Measurements from ENCODE around the gene DBN1. TPM values are rescaled to one million over a fixed set of nuclear protein-coding genes. Genes with fewer than 3 reads are reported as not detected.
A peak's percentile ranks its signal among the peaks of the same experiment; 100 is the strongest.

DBN1 gene
- polyA plus RNA-seq, 4 donors, result 1.6 to 32.0 (median 14.2) TPM

DNA sequence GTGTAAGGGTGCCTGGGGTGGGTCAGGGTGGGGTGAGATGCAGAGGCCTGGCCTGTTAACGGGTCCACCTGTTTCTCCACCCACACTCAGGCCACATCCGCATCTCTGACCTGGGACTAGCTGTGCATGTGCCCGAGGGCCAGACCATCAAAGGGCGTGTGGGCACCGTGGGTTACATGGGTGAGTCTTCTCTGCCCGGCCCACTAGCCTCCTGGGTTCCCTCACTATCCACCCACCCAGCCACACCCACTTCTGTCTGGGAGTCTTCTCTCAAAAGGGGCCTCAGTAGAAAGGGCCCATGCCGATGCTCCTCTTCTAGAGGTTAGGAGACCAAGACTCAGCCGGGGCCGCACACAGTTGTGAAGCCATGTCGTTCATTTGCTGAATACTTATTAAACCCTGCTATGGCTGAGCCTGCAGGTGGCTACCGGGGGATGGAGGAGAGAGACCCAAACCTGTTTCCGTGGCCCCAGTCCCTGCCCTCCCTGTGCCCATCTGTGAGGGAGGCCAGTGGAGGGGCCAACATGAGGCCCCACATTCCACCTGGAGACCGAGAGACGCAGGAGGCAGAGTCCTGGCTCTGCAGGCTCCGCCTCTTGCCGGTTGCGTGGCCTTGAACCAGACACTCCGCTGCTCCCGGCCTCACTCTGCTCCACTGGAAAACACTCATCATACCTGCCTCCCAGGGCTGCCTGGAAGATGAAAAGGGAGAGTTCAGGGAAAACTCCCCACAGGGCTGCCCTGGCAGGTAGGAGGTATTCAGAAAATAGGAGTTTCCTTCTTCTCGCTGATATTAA is 38.3 kb downstream of the DBN1 start:
- no peak overlapping the region for H3K4me3 ChIP-seq (ENCODE audit: low read depth in 1 of 3, low read length in 3 of 3)
- H3K27me3 ChIP-seq (ENCODE audit: control insufficient read depth in 3 of 3, insufficient read depth in 3 of 3, low read length in 3 of 3), result no peaks in the 10 kb centered on the region
- WGBS, 3 donors, result 90 to 92% (median 91%) methylated on average over 19 to 20 of the region's 20 CpGs
- no peak for FAIRE-seq
- DNase-seq, result no peak
- no peak overlapping the region for H3K27ac ChIP-seq (ENCODE audit: low read depth in 1 of 3, low read length in 2 of 3)
- H3K36me3 ChIP-seq (ENCODE audit: control insufficient read depth in 3 of 3, insufficient read depth in 2 of 3, low read depth in 1 of 3, low read length in 3 of 3), result peaks cover 13 to 85% (median 19%) of the 10 kb centered on the region in 3 donors
- H3K4me1 ChIP-seq (ENCODE audit: control insufficient read depth in 3 of 3, insufficient read depth in 2 of 3, low read depth in 1 of 3, low read length in 2 of 3), result no peaks in the 10 kb centered on the region
- no peaks in the 10 kb centered on the region for H3K9me3 ChIP-seq (ENCODE audit: control insufficient read depth in 2 of 2, insufficient read depth in 1 of 2, low read depth in 1 of 2, low read length in 1 of 2)

DNA sequence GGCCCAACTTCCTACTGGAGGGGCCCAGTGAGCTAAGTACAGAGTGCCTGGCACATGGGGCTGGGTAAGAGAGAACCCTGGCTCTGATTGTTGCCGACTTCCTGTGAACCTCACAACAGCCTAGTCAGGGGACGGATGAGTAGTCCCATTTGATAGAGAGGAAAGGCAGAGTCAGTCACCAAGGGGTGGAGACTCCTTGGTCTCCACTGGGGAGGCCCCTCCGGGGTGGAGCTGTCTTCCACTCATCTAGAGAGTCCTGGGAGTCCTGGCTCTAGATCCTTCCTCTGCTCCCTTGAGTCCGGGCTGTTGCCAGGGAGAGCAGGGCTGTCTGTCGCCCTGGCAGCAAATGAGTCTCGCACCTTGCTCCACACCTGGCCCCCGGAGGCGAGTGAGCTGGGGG is 39.0 kb downstream of the DBN1 start:
- Histone ChIP-seq H3K36me3 (ENCODE audit: control insufficient read depth in 3 of 3, insufficient read depth in 2 of 3, low read depth in 1 of 3, low read length in 3 of 3) (peaks cover 13 to 91% (median 19%) of the 10 kb centered on the region in 3 donors), H3K4me3 (ENCODE audit: low read depth in 1 of 3, low read length in 3 of 3) (no peak overlapping the region), H3K9me3 (ENCODE audit: control insufficient read depth in 2 of 2, insufficient read depth in 1 of 2, low read depth in 1 of 2, low read length in 1 of 2) (no peaks in the 10 kb centered on the region), H3K27ac (ENCODE audit: low read depth in 1 of 3, low read length in 2 of 3) (no peak overlapping the region), H3K27me3 (ENCODE audit: control insufficient read depth in 3 of 3, insufficient read depth in 3 of 3, low read length in 3 of 3) (no peaks in the 10 kb centered on the region), H3K4me1 (ENCODE audit: control insufficient read depth in 3 of 3, insufficient read depth in 2 of 3, low read depth in 1 of 3, low read length in 2 of 3) (no peaks in the 10 kb centered on the region)
- no peak for FAIRE-seq
- 79 to 89% (median 86%) methylated on average over 8 of the region's 8 CpGs for WGBS, 3 donors
- DNase-seq, result no peak

DNA sequence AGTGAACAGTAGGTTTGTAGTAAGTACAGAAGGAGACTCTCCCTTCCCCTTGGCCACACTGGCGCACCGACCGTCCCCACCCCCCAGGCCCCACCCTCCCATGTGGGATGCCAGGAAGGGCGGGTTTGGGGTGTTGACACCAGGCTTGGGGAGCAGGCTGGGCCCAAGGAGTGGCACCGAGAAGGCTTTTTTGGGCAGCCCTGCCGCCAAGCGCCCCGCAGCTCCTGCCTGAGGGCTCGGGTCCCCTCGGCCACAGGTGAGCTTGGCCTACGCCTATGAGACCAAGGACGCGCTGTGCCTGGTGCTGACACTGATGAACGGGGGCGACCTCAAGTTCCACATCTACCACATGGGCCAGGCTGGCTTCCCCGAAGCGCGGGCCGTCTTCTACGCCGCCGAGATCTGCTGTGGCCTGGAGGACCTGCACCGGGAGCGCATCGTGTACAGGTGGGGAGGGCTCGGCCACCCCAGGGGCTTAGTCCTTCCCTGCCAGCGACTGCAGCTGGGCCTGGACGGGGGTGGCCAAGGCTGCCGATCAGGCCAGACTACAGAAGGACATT is 39.7 kb downstream of the DBN1 start:
- Histone ChIP-seq H3K27me3 (ENCODE audit: control insufficient read depth in 3 of 3, insufficient read depth in 3 of 3, low read length in 3 of 3) (no peaks in the 10 kb centered on the region), H3K4me3 (ENCODE audit: low read depth in 1 of 3, low read length in 3 of 3) (no peak overlapping the region), H3K9me3 (ENCODE audit: control insufficient read depth in 2 of 2, insufficient read depth in 1 of 2, low read depth in 1 of 2, low read length in 1 of 2) (no peaks in the 10 kb centered on the region), H3K4me1 (ENCODE audit: control insufficient read depth in 3 of 3, insufficient read depth in 2 of 3, low read depth in 1 of 3, low read length in 2 of 3) (peaks cover 0 to 3% (median 0%) of the 10 kb centered on the region in 3 donors), H3K27ac (ENCODE audit: low read depth in 1 of 3, low read length in 2 of 3) (no peak overlapping the region), H3K36me3 (ENCODE audit: control insufficient read depth in 3 of 3, insufficient read depth in 2 of 3, low read depth in 1 of 3, low read length in 3 of 3) (peaks cover 13 to 91% (median 17%) of the 10 kb centered on the region in 3 donors)
- DNase-seq, result no peak
- whole genome bisulfite sequencing, 3 donors, result 92 to 96% (median 93%) methylated on average over 25 to 29 of the region's 29 CpGs
- FAIRE-seq, result no peak

DNA sequence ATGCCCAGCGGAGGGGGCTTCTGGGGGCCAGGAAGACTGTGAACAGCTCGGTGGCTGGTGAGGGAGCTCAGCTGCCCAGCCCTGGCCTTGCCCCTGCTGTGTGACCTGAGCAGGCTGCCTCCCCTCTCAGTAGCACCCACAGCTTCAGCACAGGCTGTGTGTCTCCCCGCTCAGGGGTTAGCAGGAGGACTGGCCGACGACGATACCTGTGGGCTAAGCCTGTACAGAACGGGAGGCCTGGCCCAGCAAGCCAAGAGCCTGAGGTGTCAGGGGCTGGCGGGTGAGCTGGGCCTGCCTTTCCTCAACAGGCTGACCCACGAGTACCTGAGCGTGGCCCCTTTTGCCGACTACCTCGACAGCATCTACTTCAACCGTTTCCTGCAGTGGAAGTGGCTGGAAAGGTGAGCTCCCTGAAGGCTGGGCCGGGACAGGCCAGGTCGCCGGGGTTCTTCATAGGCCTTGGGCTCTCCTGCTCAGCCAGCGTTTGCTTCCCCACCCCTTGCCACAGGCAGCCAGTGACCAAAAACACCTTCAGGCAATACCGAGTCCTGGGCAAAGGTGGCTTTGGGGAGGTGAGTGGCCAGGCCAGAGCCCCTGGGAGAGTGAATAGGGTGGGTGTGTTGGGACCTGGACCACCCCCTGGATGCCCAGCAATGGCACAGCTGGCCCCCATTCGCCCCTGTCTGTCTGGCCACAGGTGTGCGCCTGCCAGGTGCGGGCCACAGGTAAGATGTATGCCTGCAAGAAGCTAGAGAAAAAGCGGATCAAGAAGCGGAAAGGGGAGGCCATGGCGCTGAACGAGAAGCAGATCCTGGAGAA is 40.4 kb downstream of the DBN1 start:
- no peak for DNase-seq
- WGBS, 3 donors, result 93 to 97% (median 95%) methylated on average over 25 of the region's 25 CpGs
- Histone ChIP-seq H3K36me3 (ENCODE audit: control insufficient read depth in 3 of 3, insufficient read depth in 2 of 3, low read depth in 1 of 3, low read length in 3 of 3) (peaks cover 11 to 86% (median 13%) of the 10 kb centered on the region in 3 donors), H3K27ac (ENCODE audit: low read depth in 1 of 3, low read length in 2 of 3) (no peak overlapping the region), H3K4me1 (ENCODE audit: control insufficient read depth in 3 of 3, insufficient read depth in 2 of 3, low read depth in 1 of 3, low read length in 2 of 3) (peaks cover 0 to 7% (median 4%) of the 10 kb centered on the region in 3 donors), H3K4me3 (ENCODE audit: low read depth in 1 of 3, low read length in 3 of 3) (no peak overlapping the region), H3K27me3 (ENCODE audit: control insufficient read depth in 3 of 3, insufficient read depth in 3 of 3, low read length in 3 of 3) (no peaks in the 10 kb centered on the region), H3K9me3 (ENCODE audit: control insufficient read depth in 2 of 2, insufficient read depth in 1 of 2, low read depth in 1 of 2, low read length in 1 of 2) (no peaks in the 10 kb centered on the region)
- FAIRE-seq, result no peak

DNA sequence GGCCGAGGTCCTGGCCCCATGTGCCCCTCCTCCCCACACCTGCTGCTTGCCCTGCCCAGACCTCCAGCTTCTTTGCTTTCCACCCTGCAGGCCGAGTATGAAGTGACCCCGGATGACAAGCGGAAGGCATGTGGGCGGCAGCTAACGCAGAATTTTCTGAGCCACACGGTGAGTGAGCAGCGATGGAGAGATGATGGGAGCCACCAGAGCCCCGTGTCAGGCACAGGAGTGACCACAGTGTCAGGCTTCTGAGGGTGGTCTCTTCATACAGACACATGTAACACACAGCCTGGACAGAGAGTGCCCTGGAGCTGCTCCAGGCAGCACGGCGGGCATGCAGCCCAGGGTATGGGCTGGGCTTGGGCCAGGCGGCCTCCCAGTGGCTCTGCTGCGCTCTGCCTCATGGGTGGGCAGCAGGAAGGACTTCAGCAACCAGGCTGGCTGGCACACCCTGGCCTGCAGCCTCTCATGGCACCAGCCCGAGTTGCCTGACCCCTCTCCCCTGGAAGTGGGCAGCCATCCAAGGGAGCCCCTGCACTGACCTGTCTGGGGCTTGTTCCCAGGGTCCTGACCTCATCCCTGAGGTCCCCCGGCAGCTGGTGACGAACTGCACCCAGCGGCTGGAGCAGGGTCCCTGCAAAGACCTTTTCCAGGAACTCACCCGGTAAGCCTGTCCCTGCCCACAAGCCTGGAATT is 41.1 kb downstream of the DBN1 start:
- no peaks in the 10 kb centered on the region for H3K9me3 ChIP-seq (ENCODE audit: control insufficient read depth in 2 of 2, insufficient read depth in 1 of 2, low read depth in 1 of 2, low read length in 1 of 2)
- no peak overlapping the region for H3K4me3 ChIP-seq (ENCODE audit: low read depth in 1 of 3, low read length in 3 of 3)
- WGBS, 3 donors, result 75 to 84% (median 82%) methylated on average over 18 of the region's 18 CpGs
- no peak for DNase-seq
- no peaks in the 10 kb centered on the region for H3K27me3 ChIP-seq (ENCODE audit: control insufficient read depth in 3 of 3, insufficient read depth in 3 of 3, low read length in 3 of 3)
- peaks cover 11 to 81% (median 13%) of the 10 kb centered on the region in 3 donors for H3K36me3 ChIP-seq (ENCODE audit: control insufficient read depth in 3 of 3, insufficient read depth in 2 of 3, low read depth in 1 of 3, low read length in 3 of 3)
- peaks cover 0 to 13% (median 12%) of the 10 kb centered on the region in 3 donors for H3K4me1 ChIP-seq (ENCODE audit: control insufficient read depth in 3 of 3, insufficient read depth in 2 of 3, low read depth in 1 of 3, low read length in 2 of 3)
- no peak for FAIRE-seq
- H3K27ac ChIP-seq (ENCODE audit: low read depth in 1 of 3, low read length in 2 of 3), result peak overlapping the region in 2 of 3 donors; percentile 16 to 34

DNA sequence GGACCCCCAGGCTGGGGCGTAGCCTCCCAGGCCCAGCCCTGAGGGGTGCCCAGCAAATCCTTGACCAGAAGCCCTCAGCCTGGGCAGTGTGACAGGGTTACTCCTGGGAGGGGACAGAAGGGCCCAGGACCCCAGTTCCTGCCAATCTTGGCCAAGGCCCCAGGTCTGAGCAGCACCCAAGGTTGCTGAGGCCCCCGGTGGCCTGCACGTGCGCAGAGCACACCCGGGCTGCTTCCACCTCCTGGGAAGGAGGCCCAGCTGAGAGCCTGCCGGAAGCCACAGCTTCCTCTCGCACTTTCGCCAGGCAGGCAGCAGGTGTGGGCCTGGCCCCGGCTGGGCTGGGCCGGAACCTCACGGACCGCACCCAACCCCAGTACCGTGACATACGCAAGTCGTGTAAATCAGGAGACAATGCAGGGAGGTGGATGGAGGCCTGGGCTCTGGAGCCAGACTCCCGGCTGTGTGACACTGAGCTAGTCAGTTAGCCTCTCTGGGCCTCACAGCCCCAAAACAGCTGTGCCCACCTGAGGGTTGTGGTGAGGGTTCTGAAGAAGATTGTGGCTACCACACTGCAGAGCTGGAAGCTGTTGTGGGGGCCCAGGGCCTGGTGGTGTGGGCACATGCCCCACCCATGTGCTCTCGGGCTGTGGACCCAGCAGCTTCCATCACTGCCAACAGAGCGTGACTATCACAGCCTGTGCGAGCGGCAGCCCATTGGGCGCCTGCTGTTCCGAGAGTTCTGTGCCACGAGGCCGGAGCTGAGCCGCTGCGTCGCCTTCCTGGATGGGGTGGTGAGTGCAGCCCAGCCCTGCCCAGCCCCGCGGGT is 41.9 kb downstream of the DBN1 start:
- H3K4me1 ChIP-seq (ENCODE audit: control insufficient read depth in 3 of 3, insufficient read depth in 2 of 3, low read depth in 1 of 3, low read length in 2 of 3), result peaks cover 0 to 17% (median 13%) of the 10 kb centered on the region in 3 donors
- DNase-seq, result peak in 1 of 2 donors; percentile 49
- no peaks in the 10 kb centered on the region for H3K9me3 ChIP-seq (ENCODE audit: control insufficient read depth in 2 of 2, insufficient read depth in 1 of 2, low read depth in 1 of 2, low read length in 1 of 2)
- WGBS, 3 donors, result 63 to 77% (median 71%) methylated on average over 29 of the region's 29 CpGs
- no peak overlapping the region for H3K4me3 ChIP-seq (ENCODE audit: low read depth in 1 of 3, low read length in 3 of 3)
- no peaks in the 10 kb centered on the region for H3K27me3 ChIP-seq (ENCODE audit: control insufficient read depth in 3 of 3, insufficient read depth in 3 of 3, low read length in 3 of 3)
- FAIRE-seq, result no peak
- peaks cover 11 to 75% (median 11%) of the 10 kb centered on the region in 3 donors for H3K36me3 ChIP-seq (ENCODE audit: control insufficient read depth in 3 of 3, insufficient read depth in 2 of 3, low read depth in 1 of 3, low read length in 3 of 3)
- peak overlapping the region in 2 of 3 donors; percentile 34 to 65 for H3K27ac ChIP-seq (ENCODE audit: low read depth in 1 of 3, low read length in 2 of 3)

DNA sequence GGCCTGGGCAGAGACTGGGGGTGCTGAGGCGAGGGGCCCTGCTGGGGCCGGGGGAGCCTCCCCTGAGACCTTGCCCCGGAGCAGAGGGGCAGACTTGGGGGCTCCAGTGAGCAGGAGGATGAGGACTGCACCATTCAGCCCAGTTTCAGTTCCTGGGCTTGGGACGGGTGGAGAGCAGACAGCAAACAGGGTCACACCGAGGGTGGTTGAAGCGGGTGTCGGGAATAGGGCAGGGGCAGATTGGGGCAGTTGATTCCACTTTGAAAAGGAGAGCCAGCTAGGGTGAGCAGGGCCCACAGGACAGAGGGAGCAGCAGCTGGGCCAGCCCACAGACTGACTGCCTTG is 42.5 kb downstream of the DBN1 start:
- Histone ChIP-seq H3K4me3 (ENCODE audit: low read depth in 1 of 3, low read length in 3 of 3) (no peak overlapping the region), H3K4me1 (ENCODE audit: control insufficient read depth in 3 of 3, insufficient read depth in 2 of 3, low read depth in 1 of 3, low read length in 2 of 3) (peaks cover 0 to 17% (median 13%) of the 10 kb centered on the region in 3 donors), H3K9me3 (ENCODE audit: control insufficient read depth in 2 of 2, insufficient read depth in 1 of 2, low read depth in 1 of 2, low read length in 1 of 2) (no peaks in the 10 kb centered on the region), H3K27ac (ENCODE audit: low read depth in 1 of 3, low read length in 2 of 3) (peak overlapping the region in 2 of 3 donors; percentile 27 to 65), H3K27me3 (ENCODE audit: control insufficient read depth in 3 of 3, insufficient read depth in 3 of 3, low read length in 3 of 3) (no peaks in the 10 kb centered on the region), H3K36me3 (ENCODE audit: control insufficient read depth in 3 of 3, insufficient read depth in 2 of 3, low read depth in 1 of 3, low read length in 3 of 3) (peaks cover 9 to 69% (median 11%) of the 10 kb centered on the region in 3 donors)
- WGBS, 3 donors, result 69 to 90% (median 80%) methylated on average over 7 of the region's 7 CpGs
- no peak for DNase-seq
- FAIRE-seq, result no peak
